HG02571 (cell line): Measurements from ENCODE around the gene HOXA11.

Experiments used
- ATAC-seq: cut with Tn5 transposase; IDR thresholded peaks from one replicate; pipeline ENCODE4 v1.9.1; 2021; ENCODE audit warnings: mild to moderate bottlenecking, moderate library complexity; ENCODE audit not compliant: unreplicated experiment

Gene HOXA11

GRCh38 chr7:27207348-27207985, 22.4 kb upstream of the HOXA11 start:
- no peak for ATAC-seq

DNA sequence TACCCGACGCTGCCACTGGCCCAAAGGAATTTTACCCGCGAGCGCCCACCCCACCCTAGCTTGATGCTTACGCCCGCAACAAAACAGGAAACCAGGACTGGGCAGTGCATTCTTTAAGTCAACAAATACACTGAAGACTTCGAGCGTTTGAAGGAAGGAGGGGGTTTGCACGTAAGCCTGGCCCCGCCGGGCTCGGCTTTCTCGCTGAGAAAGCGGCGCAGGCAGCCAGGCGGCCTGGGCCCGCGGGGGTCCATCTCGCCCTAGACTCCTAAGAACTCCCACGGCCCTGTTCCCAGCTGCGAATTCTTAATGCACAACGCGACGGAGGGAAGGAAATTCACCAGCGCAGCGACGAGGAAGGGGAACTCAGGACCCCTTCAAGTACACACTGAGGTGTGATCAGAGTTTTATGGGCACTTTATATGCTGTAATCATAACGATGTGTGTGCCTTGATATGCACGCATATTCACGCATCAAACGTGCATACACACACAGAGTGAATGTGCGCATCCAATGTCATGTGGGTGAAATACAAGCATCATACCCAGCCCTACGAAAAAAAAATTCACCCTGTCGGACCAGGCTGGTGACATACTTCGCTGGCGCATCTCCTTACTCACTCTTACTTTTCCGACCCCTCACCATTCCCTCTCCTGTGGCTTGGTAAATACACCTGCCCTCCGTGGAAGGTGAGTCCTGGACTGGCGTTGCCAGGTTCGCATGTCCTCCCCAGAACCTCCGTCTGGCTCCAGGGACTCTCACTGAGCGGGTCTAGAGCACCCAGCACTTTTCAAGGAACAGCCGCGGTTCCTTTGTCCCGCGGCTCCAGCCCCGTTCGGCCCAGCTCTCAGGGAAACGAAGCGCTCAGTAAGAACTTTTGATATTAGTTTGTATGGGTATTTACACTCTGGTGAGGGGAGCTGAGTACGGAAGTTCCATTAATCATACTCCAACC, 20.6 kb upstream of the HOXA11 start:
- ATAC-seq, result no peak

GRCh38 chr7:27204851-27205322, 19.9 kb upstream of the HOXA11 start:
- no peak for ATAC-seq

DNA sequence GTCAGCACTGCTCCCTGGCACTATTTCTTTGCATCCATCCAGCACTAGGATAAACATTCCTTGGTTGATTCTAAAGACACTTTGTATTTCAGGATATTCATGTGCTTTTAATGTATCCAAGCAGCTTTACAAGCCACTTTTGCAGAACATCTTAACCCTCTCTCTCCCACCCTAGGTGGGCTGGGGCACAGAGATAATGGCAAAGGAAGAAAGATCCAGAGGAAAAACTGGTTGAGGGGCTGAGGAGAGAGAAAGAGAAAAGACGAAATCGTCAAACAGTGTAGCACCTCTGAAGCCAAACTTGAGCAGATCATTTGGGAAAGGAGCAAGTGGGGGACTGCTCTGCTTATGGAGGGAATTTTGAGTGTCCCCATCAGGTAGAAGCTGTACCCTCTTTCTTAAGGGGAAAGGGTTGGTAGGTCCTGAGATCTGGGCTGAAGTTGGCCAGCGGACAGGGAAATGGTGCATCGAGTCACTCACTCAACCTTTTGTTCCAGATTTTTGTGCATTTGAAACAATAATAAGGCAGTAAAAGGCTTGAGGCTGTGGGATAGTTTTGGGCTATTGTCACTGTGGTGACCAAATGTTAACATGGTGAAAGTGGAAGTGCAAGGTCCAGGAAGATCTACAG, 19.0 kb upstream of the HOXA11 start:
- no peak for ATAC-seq

DNA sequence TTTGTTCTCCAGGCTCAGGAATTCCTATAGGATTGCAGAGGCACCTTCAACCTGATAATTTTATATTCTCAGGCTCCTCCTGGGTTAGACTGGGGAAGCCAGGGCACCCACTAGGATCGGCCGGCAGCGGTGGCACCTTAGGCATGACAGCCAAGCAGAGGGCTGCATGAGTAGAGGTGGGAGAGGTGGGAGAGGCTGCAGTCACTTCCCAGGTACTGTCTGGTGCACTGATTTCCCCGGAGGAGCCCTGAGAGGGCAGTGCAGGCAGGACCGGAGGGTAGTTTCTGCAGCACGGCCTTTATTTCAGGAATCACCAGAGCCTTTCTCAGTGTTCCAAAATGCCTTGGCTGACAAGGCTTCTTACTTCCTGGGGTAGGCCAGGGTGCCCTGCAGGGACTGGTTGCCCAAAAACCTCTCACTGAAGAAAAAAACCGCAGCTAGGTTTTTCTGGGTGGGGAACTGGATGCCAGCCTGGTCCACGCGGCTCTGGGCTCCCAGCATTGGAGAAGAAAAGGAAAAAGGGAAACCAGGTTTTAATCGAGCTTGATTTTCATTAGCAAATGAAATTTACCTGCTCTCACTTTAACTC, 18.4 kb upstream of the HOXA11 start:
- no peak for ATAC-seq

DNA sequence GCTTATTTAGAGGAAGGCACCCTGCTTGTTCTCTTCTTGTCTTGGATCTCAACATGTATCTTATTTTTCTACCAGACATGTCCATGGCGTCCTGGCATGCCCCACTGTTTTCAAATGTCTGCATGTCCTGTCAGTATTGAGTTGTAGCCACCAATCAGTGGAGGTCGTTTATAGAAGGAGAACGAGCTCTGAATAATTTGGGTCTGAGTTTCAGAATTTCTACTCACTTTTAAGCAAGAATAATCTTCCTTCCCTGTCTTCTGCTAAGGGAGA, 17.8 kb upstream of the HOXA11 start:
- no peak for ATAC-seq

DNA sequence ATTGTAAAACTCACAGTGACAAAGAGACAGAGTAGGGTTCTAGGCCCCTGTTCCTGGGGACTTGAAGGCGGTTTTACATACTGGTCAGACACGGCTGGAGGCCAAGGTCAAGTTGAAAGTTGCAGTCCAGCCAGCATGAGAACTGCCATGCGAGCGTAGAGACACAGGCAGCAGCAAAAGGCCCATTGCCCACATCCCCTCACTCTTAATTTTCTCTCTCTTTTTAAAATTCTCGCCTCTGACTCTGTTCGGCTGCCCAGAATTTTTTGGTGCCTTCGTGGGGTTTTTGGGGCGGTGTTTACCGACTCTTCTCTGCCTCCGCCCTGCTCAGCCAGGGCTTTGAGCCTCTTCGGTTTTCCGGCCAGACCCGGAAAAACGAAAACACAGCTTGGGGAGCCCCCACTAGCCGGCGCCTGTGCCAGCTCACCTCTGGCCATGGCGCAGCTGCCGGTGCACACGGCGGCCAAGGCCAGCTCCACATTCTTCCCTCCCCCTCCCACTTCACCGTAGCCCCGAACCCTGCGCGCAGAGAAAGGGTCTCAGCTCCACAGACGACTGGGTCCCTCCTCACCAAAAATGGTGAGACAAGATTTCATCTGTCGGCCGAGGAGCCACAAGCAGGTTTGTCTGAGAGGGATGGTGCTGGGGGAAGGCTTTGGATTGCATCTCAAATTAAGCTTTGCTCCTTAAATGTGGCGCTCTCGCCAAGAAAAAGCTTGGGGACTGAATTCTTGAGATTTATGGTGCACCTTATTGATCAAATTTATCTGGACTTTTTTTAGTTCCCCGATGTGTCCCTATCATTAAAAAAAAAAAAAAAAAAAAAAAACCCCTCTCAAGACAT, 17.2 kb upstream of the HOXA11 start:
- no peak for ATAC-seq

- ATAC-seq, result no peak
These were observed 16.6 kb upstream of the HOXA11 start for GRCh38 chr7:27201580-27202017.

- ATAC-seq, result no peak
These were observed 15.9 kb upstream of the HOXA11 start for GRCh38 chr7:27200761-27201579.

DNA sequence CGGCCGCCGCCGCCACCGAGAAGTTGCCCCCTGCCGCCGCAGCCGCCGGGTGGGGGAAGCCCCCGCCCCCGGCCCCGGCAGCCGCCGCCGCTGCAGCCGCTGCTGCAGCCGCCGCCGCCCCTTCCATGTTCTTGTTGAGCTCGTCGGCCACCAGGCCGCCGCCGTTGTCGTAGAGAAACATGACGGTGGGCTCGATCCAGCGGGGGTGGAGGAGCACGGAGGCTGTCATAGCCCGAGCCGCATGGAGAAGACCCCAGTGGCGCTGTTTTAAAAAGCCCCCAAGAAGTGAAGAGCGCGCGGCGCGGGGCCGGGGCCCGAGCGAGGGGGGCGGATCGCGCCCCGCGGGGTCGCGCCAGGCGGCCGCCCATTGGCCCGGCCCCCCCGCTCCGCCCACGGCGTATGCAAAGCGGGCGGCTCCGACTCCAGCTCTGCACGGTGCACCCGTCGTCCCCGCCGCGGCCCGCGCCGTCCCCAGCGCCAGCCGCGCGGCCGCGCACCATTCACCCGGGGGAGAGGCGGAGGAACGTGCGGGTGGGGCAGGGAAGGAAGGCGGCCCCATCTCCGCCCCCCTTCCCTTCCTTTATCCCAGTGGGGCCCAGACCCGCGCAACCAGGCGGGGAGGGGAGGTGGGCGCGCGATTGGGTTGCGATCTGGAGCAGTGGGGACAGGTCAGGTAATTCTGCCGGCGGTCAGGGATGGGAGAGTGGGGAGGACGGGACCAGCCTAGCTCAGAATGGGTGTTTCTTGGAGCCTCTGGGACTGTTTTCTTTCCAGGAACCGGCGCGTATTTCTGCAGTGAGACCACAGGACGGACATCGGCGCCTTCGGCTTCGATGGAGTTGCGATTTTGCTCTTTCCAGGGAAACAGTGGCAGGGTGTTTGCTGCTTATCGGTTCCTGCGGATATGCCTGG, 15.1 kb upstream of the HOXA11 start, which contains the start of gene HOXA13:
HOXA13 (minus strand) TSS at position 243 of the 912 bp plus-strand sequence; CDS start at position 229, 14 bp downstream.
- no peak for ATAC-seq

DNA sequence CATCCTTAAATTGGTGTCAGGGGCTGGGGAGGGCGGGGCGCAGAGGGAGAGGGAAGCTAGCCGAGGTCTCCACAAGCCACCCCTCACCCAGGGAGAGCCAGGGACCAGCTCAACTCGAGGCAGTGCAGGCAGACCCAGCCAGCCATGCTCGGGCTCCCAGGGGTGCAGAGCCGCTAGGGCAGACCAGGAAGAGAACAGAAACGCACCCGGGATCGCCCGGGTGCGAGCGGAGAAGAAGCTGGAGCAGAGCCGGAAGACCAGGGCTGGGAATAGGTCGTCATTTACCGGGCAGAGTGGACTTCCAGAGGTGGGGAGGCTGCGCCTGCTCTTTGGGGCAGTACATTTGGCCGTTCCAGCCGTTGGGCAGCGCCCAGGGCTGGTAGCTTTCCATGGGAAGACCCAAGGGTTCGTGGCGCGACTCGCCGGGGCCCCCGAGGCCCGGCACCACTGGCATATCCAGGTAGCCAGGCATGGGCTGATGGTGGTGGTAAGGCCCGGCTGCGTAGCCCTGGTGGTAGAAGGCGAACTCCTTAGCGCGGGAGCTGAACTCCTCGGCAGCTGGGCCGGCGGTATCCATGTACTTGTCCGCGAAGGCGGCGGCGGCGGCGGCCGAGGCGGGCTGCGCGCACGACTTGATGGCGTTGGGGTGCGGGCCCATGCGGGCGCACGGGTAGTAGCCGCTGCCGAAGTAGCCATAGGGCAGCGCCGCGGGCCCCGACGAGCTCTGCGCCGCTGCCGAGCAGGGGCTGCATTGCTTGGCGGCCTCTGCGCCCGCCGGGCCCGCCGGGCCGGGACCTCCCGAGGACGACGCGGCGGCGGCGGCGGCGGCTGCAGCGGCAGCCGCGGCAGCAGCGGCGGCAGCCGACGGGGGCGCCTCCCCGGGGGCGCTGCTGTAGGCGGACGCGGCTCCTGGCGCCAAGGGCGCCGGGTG, 14.1 kb upstream of the HOXA11 start:
- no peak for ATAC-seq

- ATAC-seq, result no peak
These were observed 13.3 kb upstream of the HOXA11 start for GRCh38 chr7:27198138-27198841.

GRCh38 chr7:27197137-27198042, 12.4 kb upstream of the HOXA11 start:
- ATAC-seq, result no peak

DNA sequence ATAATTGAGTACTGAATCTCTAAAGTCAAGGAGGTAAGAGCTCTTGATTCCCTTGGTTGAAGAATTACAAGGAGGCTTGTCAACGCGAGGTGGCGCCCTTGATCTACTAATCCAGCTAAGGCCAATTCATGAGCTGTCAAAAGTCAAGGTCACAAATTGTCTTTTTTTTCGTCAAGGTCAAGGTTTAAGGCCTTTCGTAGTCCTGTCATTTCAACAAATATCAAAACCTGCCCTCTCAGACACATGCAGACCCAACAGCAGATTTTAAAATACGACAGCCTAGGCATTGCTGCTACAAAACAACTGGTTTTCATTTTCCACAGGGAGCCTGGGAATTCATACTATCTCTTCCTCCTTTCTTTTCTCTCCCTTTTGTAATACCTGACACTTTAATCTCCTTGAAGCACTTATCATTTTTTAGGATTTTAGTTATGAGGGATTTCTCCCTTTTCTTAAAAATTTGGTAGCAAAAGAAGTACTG, 11.3 kb upstream of the HOXA11 start:
- no peak for ATAC-seq

DNA sequence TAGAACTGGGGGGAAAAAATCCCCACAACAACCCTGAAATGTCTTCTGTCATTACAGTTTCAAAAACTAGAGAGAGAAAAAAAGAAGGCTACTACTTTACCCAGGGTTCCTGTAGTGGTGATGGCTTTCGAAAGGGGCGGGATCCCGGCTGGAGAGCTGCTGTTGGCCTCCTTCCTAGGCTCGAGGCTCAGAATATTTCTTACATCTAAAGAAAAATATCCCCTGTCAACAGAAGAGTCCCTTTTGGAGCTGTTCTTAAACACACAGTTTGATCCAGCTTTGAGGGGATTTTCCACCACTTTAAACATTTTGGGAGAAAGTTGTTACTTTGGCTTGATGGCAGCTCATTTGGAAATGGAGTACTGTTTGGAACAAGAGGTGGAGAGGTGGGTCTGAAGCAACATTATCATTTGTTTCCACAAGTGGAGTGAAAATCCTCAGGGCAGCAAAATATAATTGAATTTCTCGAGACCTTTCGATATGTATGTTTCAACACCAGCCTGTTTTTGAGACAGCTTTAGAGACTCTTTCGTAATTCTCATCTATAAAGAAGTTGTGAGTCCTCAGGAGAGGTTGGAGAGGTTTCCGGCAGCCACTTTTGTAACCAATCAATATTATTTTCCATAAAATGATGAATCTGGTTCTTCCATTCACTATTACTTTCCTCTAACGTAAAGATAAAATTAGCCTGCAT, 9.8 kb upstream of the HOXA11 start:
- ATAC-seq, result no peak
